GM18498 (cell line): ENCODE data around the gene PLEKHG7.

Experiments used
- ATAC-seq: cut with Tn5 transposase; IDR thresholded peaks from one replicate; pipeline ENCODE4 v1.9.1; 2021; ENCODE audit warnings: mild to moderate bottlenecking, moderate library complexity; ENCODE audit not compliant: unreplicated experiment

Gene PLEKHG7

DNA sequence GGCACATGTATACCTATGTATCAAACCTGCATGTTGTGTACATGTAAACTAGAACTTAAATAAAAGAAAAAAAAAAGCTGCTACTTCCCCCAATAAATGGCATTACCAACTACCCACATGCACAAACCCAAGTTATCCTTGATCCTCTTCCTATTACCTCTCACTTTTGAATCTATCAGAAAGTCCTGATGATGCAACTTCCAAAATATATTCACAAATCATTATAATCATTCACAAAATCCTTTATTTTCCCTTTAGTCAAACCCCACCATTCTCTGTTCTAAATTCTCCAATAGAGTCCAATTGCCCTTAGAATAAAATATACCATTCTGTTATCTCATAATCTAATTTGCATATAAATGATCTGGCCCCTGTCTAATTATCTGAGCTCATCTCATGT, 92.0 kb downstream of the PLEKHG7 start:
- no peak for ATAC-seq

GRCh38 chr12:92796650-92797049, 93.9 kb downstream of the PLEKHG7 start:
- ATAC-seq = no peak

DNA sequence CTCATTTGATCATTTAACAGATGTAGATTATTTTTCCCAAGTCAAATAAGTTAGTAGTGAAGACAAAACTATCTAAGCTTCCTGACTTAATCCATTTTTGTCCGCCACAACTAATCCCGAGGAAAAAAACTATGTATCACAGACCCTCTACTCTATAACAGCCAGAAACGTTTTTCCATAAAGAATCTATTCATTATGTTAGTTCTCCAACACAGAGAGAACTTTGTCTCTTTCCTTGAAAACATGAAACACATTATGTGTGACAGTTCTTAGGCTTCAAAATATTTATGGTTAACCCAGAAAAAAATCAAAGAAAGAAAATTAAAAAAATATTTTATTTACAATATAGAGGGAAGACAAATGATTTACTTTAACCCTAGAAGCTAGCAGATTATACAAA, 100.1 kb downstream of the PLEKHG7 start:
- no peak for ATAC-seq

DNA sequence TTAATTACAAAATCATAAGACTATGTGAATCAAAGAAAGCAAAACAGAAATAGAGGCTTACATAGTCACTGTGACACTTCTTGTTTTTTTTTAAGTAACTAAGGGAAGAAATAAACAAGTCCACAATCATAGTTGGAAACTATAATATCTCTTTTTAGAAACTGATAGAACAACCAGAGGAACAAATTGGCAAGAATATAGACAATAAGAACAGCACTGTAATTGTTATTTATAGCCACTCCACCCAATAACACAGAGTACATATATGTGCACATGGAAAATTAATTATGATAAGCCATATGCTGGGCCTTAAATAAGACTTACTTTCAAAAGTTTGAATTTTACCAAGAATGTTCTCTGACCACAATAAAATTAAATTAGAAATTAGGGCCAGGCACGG, 101.1 kb downstream of the PLEKHG7 start:
- ATAC-seq = no peak

DNA sequence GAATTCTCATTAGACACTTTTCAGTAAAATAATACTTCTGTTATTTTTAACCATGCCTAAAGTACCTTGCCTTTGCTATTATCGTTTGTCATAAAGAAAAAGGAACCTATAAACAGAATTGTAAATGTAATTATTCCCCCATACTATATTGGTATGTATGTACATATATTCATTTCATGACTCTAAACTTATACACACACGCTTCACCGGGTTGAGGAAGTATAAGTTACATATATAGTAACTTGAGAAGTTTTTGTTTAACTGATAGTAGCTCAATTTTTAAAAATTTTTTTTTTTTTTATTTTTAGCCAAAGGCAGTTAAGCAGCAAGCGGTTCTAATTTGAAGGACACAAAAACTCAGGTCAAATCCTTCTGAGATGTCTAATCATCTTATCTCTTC, 107.6 kb downstream of the PLEKHG7 start:
- ATAC-seq = no peak

- no peak for ATAC-seq
These were observed 111.8 kb downstream of the PLEKHG7 start for GRCh38 chr12:92814584-92814983.

- ATAC-seq = no peak
These were observed 118.4 kb downstream of the PLEKHG7 start for GRCh38 chr12:92821142-92821541.
